Endothelial cell of umbilical vein (primary cell): ENCODE results near the gene WDR72. TPM values are rescaled to one million over a fixed set of nuclear protein-coding genes. Genes with fewer than 3 reads are reported as not detected.

Source experiments
- BruUV-seq: library from RNA; stranded (reverse); fragments of 400-500 nt; replicated peaks from 2 replicates; lab custom pipeline; 2021; lab: Mats Ljungman, UMichigan
- CTCF ChIA-PET: fragments of 300-600, 350-600 bp; sonication (Branson Sonifier 250); formaldehyde crosslinking; loops from one replicate; lab custom pipeline; 2021; ENCODE audit warnings: antibody characterized with exemption, inconsistent platforms; lab: Charles Lee
- POLR2A ChIA-PET: fragments of 300-600, 350-600 bp; sonication (Branson Sonifier 250); formaldehyde crosslinking; loops from one replicate; lab custom pipeline; 2021; ENCODE audit warnings: antibody characterized with exemption, inconsistent platforms; lab: Charles Lee
- DNase-seq: peaks from one replicate; pipeline ENCODE4 v3.0.0-alpha.2; 2011; ENCODE audit warnings: low read depth, low spot score
- FAIRE-seq: peaks from 2 replicates; lab custom pipeline; 2011; peaks lifted over from hg19 to GRCh38; lab: Jason Lieb, UNC
- H2AFZ ChIP-seq: 2 replicates; pipeline ENCODE4 v1.6.0; 2012; ENCODE audit warnings: low read depth, low read length, control low read depth, inconsistent platforms
- H3K27ac ChIP-seq: 2 replicates; pipeline ENCODE4 v1.5.1; 2011; ENCODE audit warnings: low read depth, mild to moderate bottlenecking, control low read depth, low read length, moderate library complexity; ENCODE audit not compliant: insufficient read depth
- H3K27me3 ChIP-seq, 2 experiments: 2 replicates each; pipeline versions ENCODE4 v1.6.0 to v1.6.1; 2011; ENCODE audit warnings: low read length in 2 of 2, mixed read lengths in 1 of 2; ENCODE audit not compliant: control insufficient read depth in 2 of 2, insufficient read depth in 2 of 2
- H3K36me3 ChIP-seq, 2 experiments: 2 replicates in 1 of 2; 3 replicates in 1 of 2; pipeline ENCODE4 v1.5.1; 2011; ENCODE audit warnings: low read length in 2 of 2, mild to moderate bottlenecking in 1 of 2, moderate library complexity in 1 of 2; ENCODE audit not compliant: control insufficient read depth in 2 of 2, insufficient read depth in 2 of 2; ENCODE audit errors: extremely low read depth in 1 of 2
- H3K4me1 ChIP-seq: 3 replicates; pipeline ENCODE4 v1.5.1; 2011; ENCODE audit warnings: mild to moderate bottlenecking, low read length; ENCODE audit not compliant: control insufficient read depth, insufficient read depth; ENCODE audit errors: extremely low read depth
- H3K4me2 ChIP-seq: 2 replicates; pipeline ENCODE4 v1.6.1; 2011; ENCODE audit warnings: low read length, control low read depth, mixed read lengths; ENCODE audit not compliant: insufficient read depth
- H3K4me3 ChIP-seq, 3 experiments: fragments of 200-600 bp in 1 of 3; sonication (generic), shearing (Covaris generic) in 1 of 3; replicated peaks in 1 of 3; 2 replicates each; pipeline ENCODE4 v1.5.1; 2011 to 2016; ENCODE audit warnings: control low read depth in 3 of 3, low read length in 3 of 3, mild to moderate bottlenecking in 2 of 3, inconsistent platforms in 1 of 3, low read depth in 1 of 3, moderate library complexity in 1 of 3; ENCODE audit not compliant: insufficient read depth in 1 of 3
- H3K79me2 ChIP-seq: 2 replicates; pipeline ENCODE4 v1.6.0; 2012; ENCODE audit warnings: low read length, inconsistent platforms; ENCODE audit not compliant: control insufficient read depth, insufficient read depth
- H3K9ac ChIP-seq: replicated peaks from 2 replicates; pipeline ENCODE3; 2011; ENCODE audit warnings: low read length, control low read depth; ENCODE audit not compliant: insufficient read depth; ENCODE audit errors: extremely low read depth
- H3K9me1 ChIP-seq: replicated peaks from 3 replicates; pipeline ENCODE4 v1.6.0; 2011; ENCODE audit warnings: mild to moderate bottlenecking, low read length; ENCODE audit not compliant: control insufficient read depth, insufficient read depth; ENCODE audit errors: extremely low read depth
- H3K9me3 ChIP-seq: replicated peaks from 2 replicates; pipeline ENCODE4 v1.5.1; 2012; ENCODE audit warnings: low read length, inconsistent platforms; ENCODE audit not compliant: control insufficient read depth, insufficient read depth
- H4K20me1 ChIP-seq: replicated peaks from 2 replicates; pipeline ENCODE3; 2011; ENCODE audit warnings: mild to moderate bottlenecking, low read length; ENCODE audit not compliant: control insufficient read depth, insufficient read depth; ENCODE audit errors: extremely low read depth
- EZH2 ChIP-seq: IDR thresholded peaks from 2 replicates; pipeline ENCODE4 v1.6.1; 2012; ENCODE audit warnings: borderline replicate concordance, low read depth, mild to moderate bottlenecking, moderate library complexity, low read length, inconsistent platforms; ENCODE audit not compliant: severe bottlenecking
- FOS ChIP-seq: IDR thresholded peaks from 2 replicates; pipeline ENCODE4 v1.6.1; 2011; ENCODE audit warnings: mild to moderate bottlenecking, low read length, moderate library complexity, borderline replicate concordance; ENCODE audit not compliant: insufficient read depth
- GATA2 ChIP-seq: IDR thresholded peaks from 2 replicates; pipeline ENCODE4 v1.7.0; 2011; ENCODE audit warnings: low read depth, mild to moderate bottlenecking, moderate library complexity, mixed read lengths, low read length; ENCODE audit not compliant: insufficient read length, insufficient read depth
- JUN ChIP-seq: IDR thresholded peaks from 2 replicates; pipeline ENCODE4 v1.6.1; 2011; ENCODE audit warnings: borderline replicate concordance, low read depth; ENCODE audit not compliant: insufficient read length, insufficient read depth
- MYC ChIP-seq: IDR thresholded peaks from one replicate; pipeline ENCODE4 v1.6.1; 2011; ENCODE audit warnings: mild to moderate bottlenecking, low read depth, low read length
- POLR2A ChIP-seq: IDR thresholded peaks from 2 replicates; pipeline ENCODE4 v1.6.1; 2012; ENCODE audit warnings: low read depth, mild to moderate bottlenecking, control low read depth, low read length
- POLR2AphosphoS5 ChIP-seq: IDR thresholded peaks from 2 replicates; pipeline ENCODE4 v1.6.1; 2012; ENCODE audit warnings: low read depth, mild to moderate bottlenecking, control low read depth, low read length, moderate library complexity; ENCODE audit not compliant: insufficient read depth
- dilution Hi-C: fragments of 300-500 bp; cut with MboI; formaldehyde crosslinking; loops from one replicate; pipeline ENCODE4 v1.15.0; 2019; ENCODE audit warnings: low sequenced_read_pairs; ENCODE audit not compliant: extremely low pct_ligation_motif_present
- intact Hi-C: fragments of 100-400 bp; cut with micrococcal nuclease; formaldehyde crosslinking; loops from one replicate; pipeline ENCODE4 v1.10.0; 2022
- polyA plus RNA-seq, 4 experiments: library from polyadenylated mRNA; depleted of rRNA in 3 of 4; stranded (reverse) in 3 of 4; unstranded in 1 of 4; fragments of >200 nt; gene quantifications; 2 replicates each; pipeline versions ENCODE4 v1.2.1 to v1.2.3, GENCODE V29; 2011 to 2012; ENCODE audit warnings: missing spikeins in 1 of 4
- total RNA-seq: library from RNA; stranded (reverse); gene quantifications from 2 replicates; pipeline ENCODE4 v1.2.3, GENCODE V29; 2021
- TF ChIP-seq, protein P1 (sequence below): IDR thresholded peaks from 2 replicates; pipeline ENCODE4 v1.6.1; 2011; ENCODE audit not compliant: insufficient read depth, insufficient read length
- TF ChIP-seq, protein P2 (sequence below), 2 donors: IDR thresholded peaks; 1 replicate in 1 of 2; 2 replicates in 1 of 2; pipeline ENCODE4 v1.5.1; 2011; ENCODE audit warnings: low read length in 2 of 2, mild to moderate bottlenecking in 2 of 2, moderate library complexity in 2 of 2, control low read depth in 1 of 2, inconsistent platforms in 1 of 2, low read depth in 1 of 2; ENCODE audit not compliant: insufficient read depth in 1 of 2; ENCODE audit errors: extremely low read depth in 1 of 2

The WDR72 gene
- total and polyA plus RNA-seq, 2 donors (not counting 3 experiments of a cell fraction or from before 2014, with no cell fraction given), result not detected

DNA sequence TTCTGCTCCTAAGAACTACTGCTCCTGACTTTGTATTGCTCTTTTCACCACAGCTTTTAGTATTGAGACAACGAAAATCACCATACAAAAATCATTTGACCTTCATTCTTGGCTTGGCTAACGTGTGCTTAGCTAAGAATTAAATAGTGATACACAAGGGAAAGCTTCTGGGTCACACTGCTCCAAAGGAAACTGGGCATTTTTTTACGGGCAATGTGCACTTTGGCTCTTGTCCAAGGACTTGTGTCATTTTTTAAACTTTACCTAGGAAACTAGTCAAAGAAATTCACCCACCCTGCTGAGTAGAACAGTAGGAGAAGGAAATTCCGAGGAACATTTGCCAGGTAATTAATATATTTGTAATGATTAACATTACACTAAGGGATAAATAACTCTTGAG lies 19.8 kb downstream of the WDR72 start:
- no peaks in the 10 kb centered on the region for H3K27me3 ChIP-seq
- no peak overlapping the region for H3K9ac ChIP-seq
- no peaks in the 10 kb centered on the region for H3K4me1 ChIP-seq
- H3K79me2 ChIP-seq, result no peaks in the 10 kb centered on the region
- ChIA-PET POLR2A (no interaction called here), CTCF (no interaction called here)
- no peak overlapping the region for H3K4me2 ChIP-seq
- H3K27ac ChIP-seq, result no peak overlapping the region
- TF ChIP-seq GATA2 (no peak), FOS (no peak), MYC (no peak), POLR2AphosphoS5 (no peak), JUN (no peak), EZH2 (no peak), POLR2A (no peak)
- TF ChIP-seq, protein P1, sequence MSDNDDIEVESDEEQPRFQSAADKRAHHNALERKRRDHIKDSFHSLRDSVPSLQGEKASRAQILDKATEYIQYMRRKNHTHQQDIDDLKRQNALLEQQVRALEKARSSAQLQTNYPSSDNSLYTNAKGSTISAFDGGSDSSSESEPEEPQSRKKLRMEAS, result no peak
- TF ChIP-seq, protein P2, sequence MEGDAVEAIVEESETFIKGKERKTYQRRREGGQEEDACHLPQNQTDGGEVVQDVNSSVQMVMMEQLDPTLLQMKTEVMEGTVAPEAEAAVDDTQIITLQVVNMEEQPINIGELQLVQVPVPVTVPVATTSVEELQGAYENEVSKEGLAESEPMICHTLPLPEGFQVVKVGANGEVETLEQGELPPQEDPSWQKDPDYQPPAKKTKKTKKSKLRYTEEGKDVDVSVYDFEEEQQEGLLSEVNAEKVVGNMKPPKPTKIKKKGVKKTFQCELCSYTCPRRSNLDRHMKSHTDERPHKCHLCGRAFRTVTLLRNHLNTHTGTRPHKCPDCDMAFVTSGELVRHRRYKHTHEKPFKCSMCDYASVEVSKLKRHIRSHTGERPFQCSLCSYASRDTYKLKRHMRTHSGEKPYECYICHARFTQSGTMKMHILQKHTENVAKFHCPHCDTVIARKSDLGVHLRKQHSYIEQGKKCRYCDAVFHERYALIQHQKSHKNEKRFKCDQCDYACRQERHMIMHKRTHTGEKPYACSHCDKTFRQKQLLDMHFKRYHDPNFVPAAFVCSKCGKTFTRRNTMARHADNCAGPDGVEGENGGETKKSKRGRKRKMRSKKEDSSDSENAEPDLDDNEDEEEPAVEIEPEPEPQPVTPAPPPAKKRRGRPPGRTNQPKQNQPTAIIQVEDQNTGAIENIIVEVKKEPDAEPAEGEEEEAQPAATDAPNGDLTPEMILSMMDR (IDR thresholded peaks at IDR 0.05; ENCODE audit: extremely low read depth in 1 of 2, insufficient read depth in 1 of 2, low read depth in 1 of 2, low read length in 2 of 2), result no peak
- no peak overlapping the region for H2AFZ ChIP-seq
- dilution Hi-C loops, result no loop called here
- no peak overlapping the region for H3K4me3 ChIP-seq
- DNase-seq, result no peak
- intact Hi-C loops, result no loop called here
- no peaks in the 10 kb centered on the region for H4K20me1 ChIP-seq
- no peaks in the 10 kb centered on the region for H3K9me3 ChIP-seq
- H3K9me1 ChIP-seq, result no peaks in the 10 kb centered on the region
- FAIRE-seq, result no peak
- BruUV-seq, result no TSS peak
- H3K36me3 ChIP-seq, result no peaks in the 10 kb centered on the region
